ENCODE results near the gene GSTA2.

DNA sequence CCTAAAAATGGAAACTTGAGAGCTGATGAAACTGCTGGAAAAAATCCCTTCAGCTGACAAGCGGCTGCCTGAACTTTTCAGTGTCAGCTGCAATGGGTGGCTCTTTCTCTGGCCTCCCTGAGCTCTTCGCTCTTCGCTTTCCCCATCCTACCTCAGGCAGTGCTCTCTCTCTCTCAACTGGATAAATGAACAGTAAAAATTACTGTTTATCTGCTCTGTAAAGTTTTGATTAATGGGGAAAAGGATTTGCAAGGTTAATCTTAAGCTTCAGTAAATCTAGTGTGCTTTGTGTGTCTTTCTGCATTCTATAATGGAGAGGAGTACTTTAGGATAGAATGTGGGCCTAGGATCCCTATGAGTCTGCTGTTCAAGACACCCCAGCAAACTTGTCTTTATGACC, 57.3 kb downstream of the GSTA2 start:
- no peak for TF ChIP-seq EZH2 (IDR thresholded peaks at IDR 0.05)
- TF ChIP-seq, protein P1, sequence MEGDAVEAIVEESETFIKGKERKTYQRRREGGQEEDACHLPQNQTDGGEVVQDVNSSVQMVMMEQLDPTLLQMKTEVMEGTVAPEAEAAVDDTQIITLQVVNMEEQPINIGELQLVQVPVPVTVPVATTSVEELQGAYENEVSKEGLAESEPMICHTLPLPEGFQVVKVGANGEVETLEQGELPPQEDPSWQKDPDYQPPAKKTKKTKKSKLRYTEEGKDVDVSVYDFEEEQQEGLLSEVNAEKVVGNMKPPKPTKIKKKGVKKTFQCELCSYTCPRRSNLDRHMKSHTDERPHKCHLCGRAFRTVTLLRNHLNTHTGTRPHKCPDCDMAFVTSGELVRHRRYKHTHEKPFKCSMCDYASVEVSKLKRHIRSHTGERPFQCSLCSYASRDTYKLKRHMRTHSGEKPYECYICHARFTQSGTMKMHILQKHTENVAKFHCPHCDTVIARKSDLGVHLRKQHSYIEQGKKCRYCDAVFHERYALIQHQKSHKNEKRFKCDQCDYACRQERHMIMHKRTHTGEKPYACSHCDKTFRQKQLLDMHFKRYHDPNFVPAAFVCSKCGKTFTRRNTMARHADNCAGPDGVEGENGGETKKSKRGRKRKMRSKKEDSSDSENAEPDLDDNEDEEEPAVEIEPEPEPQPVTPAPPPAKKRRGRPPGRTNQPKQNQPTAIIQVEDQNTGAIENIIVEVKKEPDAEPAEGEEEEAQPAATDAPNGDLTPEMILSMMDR (IDR thresholded peaks at IDR 0.05), result no peak

All from neural progenitor cell (in vitro differentiated cells).